Omental fat pad (tissue), 4 donors: Measurements from ENCODE around the gene PPM1N. TPM values are rescaled to one million over a fixed set of nuclear protein-coding genes. Genes with fewer than 3 reads are reported as not detected.
"Not testable (repeated sequence)": the region's sequence is repeated elsewhere in the genome, so short reads cannot be mapped to it uniquely, and the experiment has no call there.

Source experiments
- ATAC-seq: fragments of 150-250 bp; one replicate; pipeline ENCODE4 v1.9.1; 2016; ENCODE audit warnings: mild to moderate bottlenecking, moderate library complexity; ENCODE audit not compliant: low FRiP score
- DNase-seq: peaks from one replicate; pipeline ENCODE4 v3.0.0-alpha.2; 2019; ENCODE audit warnings: low spot score
- total RNA-seq, 4 donors: library from RNA; depleted of rRNA; stranded (reverse); fragments of >200 nt; gene quantifications; one replicate each; pipeline ENCODE4 v1.1.0, GENCODE V29; 2016
- TF ChIP-seq, protein P1 (sequence below), 3 donors: fragments of 450-650 bp; IDR thresholded peaks; one replicate each; pipeline ENCODE4 v1.5.1; 2016 to 2017; ENCODE audit warnings: antibody characterized with exemption in 3 of 3, mild to moderate bottlenecking in 3 of 3, moderate library complexity in 2 of 3

Gene PPM1N
- total RNA-seq, 4 donors from 2014 or later = 1.9 to 3.8 (median 2.9) TPM

DNA sequence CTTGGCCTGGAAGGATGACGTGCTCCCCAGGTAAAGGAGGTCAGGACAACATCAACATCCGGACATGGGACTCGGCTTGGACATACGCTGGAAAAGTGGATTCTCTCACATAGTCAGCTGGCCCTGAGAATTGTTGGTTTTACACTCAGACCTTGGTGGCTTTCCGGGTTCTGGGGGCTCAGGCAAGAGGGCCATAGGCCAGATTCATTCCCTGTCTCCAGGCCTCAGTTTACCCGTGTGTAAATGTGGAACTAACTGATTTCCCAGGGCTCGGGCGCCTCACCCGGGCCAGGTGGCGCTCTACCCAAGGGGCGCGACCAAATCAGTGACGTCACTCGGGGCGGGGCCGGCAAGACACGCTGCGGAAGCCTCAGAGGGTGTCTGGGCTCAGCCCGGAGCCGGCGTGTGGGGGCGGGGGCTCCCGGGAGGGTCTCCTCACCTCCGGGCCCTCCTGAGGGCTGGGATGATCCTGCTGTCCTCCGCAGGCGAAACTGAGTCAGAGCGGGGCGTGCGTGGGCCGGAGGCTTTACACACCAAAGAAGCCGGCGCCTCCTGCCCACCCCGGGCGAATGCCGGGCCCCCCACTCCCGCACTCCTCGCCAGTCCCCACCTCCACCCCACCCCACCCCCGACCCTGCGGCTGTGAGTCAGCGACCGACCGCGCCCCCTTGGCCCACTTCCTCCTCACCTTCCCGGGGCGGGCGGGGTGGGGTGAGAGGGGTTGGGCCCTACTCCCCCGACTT lies 8.2 kb downstream of the PPM1N start:
- DNase-seq (peak; percentile 87), ATAC-seq (peak; percentile 81)
- TF ChIP-seq, protein P1, sequence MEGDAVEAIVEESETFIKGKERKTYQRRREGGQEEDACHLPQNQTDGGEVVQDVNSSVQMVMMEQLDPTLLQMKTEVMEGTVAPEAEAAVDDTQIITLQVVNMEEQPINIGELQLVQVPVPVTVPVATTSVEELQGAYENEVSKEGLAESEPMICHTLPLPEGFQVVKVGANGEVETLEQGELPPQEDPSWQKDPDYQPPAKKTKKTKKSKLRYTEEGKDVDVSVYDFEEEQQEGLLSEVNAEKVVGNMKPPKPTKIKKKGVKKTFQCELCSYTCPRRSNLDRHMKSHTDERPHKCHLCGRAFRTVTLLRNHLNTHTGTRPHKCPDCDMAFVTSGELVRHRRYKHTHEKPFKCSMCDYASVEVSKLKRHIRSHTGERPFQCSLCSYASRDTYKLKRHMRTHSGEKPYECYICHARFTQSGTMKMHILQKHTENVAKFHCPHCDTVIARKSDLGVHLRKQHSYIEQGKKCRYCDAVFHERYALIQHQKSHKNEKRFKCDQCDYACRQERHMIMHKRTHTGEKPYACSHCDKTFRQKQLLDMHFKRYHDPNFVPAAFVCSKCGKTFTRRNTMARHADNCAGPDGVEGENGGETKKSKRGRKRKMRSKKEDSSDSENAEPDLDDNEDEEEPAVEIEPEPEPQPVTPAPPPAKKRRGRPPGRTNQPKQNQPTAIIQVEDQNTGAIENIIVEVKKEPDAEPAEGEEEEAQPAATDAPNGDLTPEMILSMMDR (IDR thresholded peaks at IDR 0.05) = no peak

DNA sequence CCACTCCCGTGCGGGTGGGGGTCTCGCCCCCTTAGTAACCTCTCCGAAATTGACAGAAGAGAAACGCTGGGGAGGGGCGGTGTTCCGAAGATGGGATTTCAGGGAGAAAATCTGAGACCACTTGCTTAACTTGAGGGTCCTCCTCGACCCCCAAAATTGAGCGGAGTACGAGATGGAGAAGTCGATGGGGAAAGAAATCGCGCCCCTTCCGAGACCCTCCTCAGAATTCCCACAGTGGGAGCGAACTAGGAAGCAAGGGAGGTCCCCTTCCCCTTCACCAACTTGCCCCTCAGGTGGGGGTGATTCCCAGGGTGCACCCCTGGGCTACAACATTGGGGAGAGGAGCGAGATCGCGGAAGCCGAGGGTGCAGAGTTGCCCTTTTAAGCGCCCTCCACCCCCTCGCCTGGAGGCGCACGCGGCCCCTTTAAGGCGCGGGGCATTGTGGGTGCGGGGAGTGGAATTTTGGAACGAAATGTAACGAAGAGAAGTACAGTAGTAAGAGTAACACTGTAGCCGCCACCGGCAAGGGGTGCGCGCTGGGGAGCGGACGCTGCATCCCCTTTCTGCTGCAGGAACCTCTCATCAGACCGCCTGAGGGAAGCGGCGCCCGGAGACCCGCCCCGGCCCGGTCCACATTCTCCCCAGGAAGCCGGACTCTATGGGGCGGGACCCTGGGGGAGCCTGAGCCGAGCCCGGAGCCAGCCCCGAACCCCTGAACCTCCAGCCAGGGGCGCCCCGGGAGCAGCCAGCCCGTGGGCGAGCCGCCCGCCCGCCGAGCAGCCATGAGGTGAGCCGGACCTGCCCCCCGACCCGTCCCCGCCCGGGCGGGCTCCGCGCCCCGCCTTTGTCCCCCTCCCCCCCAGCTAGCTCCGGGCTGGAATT lies 9.0 kb downstream of the PPM1N start, which contains the start of gene VASP:
Gene VASP (plus strand): TSS at position 491 of the 883 bp plus-strand sequence. CDS start 293 bp downstream, at position 784.
- DNase-seq (peak; percentile 82), ATAC-seq (peak; percentile 58)
- TF ChIP-seq, protein P1 (IDR thresholded peaks at IDR 0.05) = no peak

- DNase-seq = no peak
- ATAC-seq = no peak
- TF ChIP-seq, protein P1 (IDR thresholded peaks at IDR 0.05) = no peak
Measured at GRCh38 chr19:45507872-45508416, 9.7 kb downstream of the PPM1N start.

GRCh38 chr19:45508417-45508860 lies 10.2 kb downstream of the PPM1N start:
- TF ChIP-seq, protein P1 (IDR thresholded peaks at IDR 0.05) = no peak
- DNase-seq (no peak), ATAC-seq (peak; percentile 17)

DNA sequence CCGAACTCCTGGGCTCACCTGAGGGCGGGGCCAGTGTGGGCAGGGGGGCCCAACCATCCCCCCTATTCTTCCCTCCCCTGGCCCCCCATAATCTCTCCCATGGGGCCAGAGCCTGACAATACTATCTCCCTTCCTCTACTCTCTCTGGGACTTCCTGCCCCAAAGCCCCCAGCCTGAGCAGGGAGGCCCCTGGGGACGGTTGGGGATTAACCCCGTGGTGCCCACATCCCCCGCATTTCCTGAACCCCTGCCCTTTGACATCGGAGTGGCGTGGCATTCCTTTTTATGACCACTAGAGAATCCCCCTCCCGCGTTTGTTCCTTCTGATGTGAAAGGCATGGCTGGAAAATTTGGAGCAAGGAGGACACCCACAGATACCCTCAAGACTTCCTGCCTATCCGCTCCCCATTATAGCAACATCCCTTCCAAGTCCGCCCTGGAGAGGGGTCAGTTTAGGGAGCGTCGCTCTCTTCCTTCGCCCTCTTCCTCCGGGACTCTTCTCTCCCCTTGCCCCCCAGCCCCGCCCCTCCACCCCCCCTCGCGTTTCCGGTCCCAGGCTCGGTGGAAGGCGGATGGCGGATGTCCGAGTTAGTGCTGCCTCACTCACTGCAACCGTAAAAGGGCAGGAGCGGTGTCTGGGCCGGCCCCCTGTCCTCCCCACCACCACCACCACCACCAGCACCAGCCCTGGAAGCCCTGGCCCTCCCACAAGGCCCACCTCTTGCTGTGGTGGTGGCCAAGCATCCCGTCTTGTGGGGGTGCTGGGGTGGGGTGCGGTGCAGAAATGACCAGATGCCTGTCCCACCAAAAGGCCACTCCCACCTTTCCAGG lies 10.8 kb downstream of the PPM1N start:
- peak; percentile 54 for DNase-seq
- peak; percentile 14 for ATAC-seq
- TF ChIP-seq, protein P1 (IDR thresholded peaks at IDR 0.05) = no peak

DNA sequence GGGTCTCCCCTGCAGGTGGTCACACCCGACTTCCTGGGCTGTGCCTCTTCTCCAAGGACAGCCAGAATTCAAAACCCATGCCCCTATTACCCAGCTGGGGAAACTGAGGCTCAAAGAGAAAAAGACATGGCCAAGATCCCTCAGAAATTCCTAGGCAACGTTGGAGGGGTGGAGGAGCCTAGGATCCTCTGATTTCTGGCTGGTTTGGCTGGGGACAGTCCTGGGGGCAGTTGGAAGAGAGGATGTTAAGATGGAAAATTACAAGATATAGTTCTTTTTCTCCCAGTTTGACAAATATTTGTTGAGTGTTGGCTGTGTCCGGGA lies 11.4 kb downstream of the PPM1N start:
- no peak for DNase-seq
- ATAC-seq = no peak
- TF ChIP-seq, protein P1 (IDR thresholded peaks at IDR 0.05) = no peak

DNA sequence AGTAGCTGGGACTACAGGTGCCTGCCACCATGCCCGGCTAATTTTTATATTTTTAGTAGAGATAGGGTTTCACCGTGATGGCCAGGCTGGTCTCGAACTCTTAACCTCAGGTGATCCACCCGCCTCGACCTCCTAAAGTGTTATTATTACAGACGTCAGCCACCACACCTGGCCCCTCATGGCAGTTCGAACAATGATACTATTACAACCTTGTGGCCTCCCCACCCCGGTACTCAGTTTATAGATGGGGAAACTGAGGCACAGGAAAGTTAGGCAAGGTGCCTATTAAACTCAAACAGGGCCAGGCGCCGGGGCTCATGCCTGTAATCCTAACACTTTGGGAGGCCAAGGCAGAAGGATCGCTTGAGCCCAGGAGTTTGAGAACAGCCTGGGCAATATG lies 12.1 kb downstream of the PPM1N start:
- not testable (repeated sequence) for ATAC-seq, DNase-seq
